Measurements from ENCODE around the gene YBX3.

Gene YBX3

DNA sequence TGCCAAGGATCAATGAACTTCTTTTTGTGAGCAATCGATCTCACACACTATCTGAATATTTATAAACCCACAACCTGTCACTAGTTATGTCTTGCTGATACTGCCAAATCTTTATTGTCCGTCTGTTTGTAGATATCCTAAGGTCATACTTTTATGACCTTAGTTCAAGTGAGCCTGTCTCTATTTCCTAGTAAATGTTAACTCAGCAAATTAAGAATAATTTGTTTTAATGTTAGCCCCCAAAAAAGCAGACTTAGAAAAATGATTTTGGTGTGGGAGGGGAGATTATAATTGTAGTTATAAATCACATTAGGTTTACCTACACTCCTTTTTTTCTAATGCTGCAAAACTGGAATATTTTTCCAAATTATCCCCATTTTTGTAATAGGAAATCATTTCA is 58.6 kb downstream of the YBX3 start:
- DNase-seq (ENCODE audit: low read depth), result no peak
- H3K4me3 ChIP-seq (ENCODE audit: low read depth, low read length), result no peak overlapping the region
- TF ChIP-seq, protein P1, sequence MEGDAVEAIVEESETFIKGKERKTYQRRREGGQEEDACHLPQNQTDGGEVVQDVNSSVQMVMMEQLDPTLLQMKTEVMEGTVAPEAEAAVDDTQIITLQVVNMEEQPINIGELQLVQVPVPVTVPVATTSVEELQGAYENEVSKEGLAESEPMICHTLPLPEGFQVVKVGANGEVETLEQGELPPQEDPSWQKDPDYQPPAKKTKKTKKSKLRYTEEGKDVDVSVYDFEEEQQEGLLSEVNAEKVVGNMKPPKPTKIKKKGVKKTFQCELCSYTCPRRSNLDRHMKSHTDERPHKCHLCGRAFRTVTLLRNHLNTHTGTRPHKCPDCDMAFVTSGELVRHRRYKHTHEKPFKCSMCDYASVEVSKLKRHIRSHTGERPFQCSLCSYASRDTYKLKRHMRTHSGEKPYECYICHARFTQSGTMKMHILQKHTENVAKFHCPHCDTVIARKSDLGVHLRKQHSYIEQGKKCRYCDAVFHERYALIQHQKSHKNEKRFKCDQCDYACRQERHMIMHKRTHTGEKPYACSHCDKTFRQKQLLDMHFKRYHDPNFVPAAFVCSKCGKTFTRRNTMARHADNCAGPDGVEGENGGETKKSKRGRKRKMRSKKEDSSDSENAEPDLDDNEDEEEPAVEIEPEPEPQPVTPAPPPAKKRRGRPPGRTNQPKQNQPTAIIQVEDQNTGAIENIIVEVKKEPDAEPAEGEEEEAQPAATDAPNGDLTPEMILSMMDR (IDR thresholded peaks at IDR 0.05; ENCODE audit: low read depth, low read length, missing control alignments), result no peak

DNA sequence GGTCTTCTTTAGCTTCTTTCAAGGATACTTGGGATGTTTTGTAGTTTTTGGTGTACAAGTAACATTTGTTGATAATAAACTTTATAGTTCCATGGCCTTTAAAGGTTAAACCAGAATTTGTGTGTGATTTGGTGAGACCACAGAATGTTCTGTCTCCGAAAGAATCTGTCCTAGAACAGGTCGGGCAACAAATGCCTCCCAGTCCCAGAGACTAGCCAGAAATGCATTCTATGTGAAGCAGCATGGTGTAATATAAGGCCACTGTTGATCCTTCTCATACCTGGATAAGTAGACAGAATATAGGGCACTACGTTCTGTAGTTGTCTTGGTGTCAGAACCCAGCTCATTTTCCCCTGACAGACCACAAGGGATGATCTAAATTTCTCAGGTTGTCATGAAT is 59.3 kb downstream of the YBX3 start:
- no peak for DNase-seq (ENCODE audit: low read depth)
- TF ChIP-seq, protein P1 (IDR thresholded peaks at IDR 0.05; ENCODE audit: low read depth, low read length, missing control alignments), result no peak
- H3K4me3 ChIP-seq (ENCODE audit: low read depth, low read length), result no peak overlapping the region

DNA sequence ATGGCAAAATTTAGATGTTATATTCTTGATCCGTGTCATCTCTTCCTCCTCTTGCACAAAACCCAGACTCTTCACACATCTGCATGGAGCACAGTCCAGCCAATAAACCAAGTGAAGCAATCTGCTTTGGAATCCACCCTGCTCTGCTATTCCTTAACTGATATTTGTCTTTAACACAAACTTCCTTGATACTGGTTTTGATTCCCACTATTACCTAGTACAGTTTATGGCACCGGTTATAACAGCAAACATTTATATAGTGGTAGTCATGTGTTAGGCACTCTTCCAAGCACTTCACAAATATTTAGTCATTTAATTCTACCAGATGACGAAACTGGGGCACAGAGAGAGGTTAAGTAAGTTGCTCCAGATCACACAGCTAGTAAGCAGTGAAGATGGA is 61.8 kb downstream of the YBX3 start:
- no peak for DNase-seq (ENCODE audit: low read depth)
- H3K4me3 ChIP-seq (ENCODE audit: low read depth, low read length), result no peak overlapping the region
- TF ChIP-seq, protein P1 (IDR thresholded peaks at IDR 0.05; ENCODE audit: low read depth, low read length, missing control alignments), result no peak

DNA sequence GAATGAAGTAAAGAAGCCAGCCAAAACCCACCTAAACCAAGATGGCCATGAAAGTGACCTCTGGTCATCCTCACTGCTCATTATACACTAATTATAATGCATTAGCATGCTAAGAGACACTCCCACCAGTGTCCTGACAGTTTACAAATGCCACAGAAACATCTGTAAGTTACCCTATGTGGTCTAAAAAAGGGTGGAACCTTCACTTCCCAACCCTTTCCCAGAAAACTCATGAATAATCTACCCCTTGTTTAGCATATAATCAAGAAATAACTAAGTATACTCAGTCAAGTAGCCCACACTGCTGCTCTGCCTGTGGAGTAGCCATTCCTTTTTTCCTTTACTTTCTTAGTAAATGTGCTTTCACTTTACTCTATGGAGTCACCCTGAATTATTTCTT is 69.1 kb downstream of the YBX3 start:
- TF ChIP-seq, protein P1 (IDR thresholded peaks at IDR 0.05; ENCODE audit: low read depth, low read length, missing control alignments), result no peak
- H3K4me3 ChIP-seq (ENCODE audit: low read depth, low read length), result no peak overlapping the region
- DNase-seq (ENCODE audit: low read depth), result no peak

DNA sequence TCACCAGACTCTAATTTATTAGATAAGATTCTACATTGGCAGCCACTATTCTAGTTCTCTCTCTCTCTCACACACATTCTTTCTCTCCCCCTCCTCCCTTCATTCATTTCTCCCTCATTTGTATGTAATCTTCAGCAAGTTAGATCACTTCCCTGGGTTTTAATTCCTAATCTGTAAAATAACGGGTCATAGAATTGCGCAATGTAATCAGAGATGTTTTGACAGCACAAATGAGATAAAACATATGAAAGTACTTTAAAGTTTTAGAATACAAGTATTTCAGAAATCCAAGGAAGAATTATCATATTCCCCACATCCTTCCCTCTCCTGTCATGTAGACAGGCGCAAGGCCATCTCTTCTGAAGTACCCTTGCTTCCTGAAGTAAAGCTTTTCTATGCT is 70.9 kb downstream of the YBX3 start:
- no peak for DNase-seq (ENCODE audit: low read depth)
- TF ChIP-seq, protein P1 (IDR thresholded peaks at IDR 0.05; ENCODE audit: low read depth, low read length, missing control alignments), result no peak
- H3K4me3 ChIP-seq (ENCODE audit: low read depth, low read length), result no peak overlapping the region

Data from GM12864 (cell line).